ENCODE data around the gene FNIP1. TPM values are rescaled to one million over a fixed set of nuclear protein-coding genes. Genes with fewer than 3 reads are reported as not detected.
"Not testable (repeated sequence)": the region's sequence is repeated elsewhere in the genome, so short reads cannot be mapped to it uniquely, and the experiment has no call there.

FNIP1 gene
- total RNA-seq, 4 donors from 2014 or later, result 50.2 to 64.1 (median 52.1) TPM

- no peak for DNase-seq (ENCODE audit: low spot score)
- no peak for TF ChIP-seq CTCF (IDR thresholded peaks at IDR 0.05)
- no peak for ATAC-seq (ENCODE audit: low FRiP score)
Measured at GRCh38 chr5:131634238-131634637, 162.6 kb downstream of the FNIP1 start.

- no peak for ATAC-seq (ENCODE audit: low FRiP score)
Measured at GRCh38 chr5:131633830-131634229, 163.0 kb downstream of the FNIP1 start.

GRCh38 chr5:131630963-131631350, 165.9 kb downstream of the FNIP1 start:
- DNase-seq (ENCODE audit: low spot score), result no peak
- TF ChIP-seq CTCF (IDR thresholded peaks at IDR 0.05), result no peak
- no peak for ATAC-seq (ENCODE audit: low FRiP score)

More at GRCh38 chr5:131633830-131634229, 163.0 kb downstream of the FNIP1 start:
- no peak for TF ChIP-seq CTCF (IDR thresholded peaks at IDR 0.05)
- no peak for DNase-seq (ENCODE audit: low spot score)

GRCh38 chr5:131630208-131630962, 166.4 kb downstream of the FNIP1 start:
- DNase-seq (ENCODE audit: low spot score) (no peak), ATAC-seq (ENCODE audit: low FRiP score) (no peak)
- no peak for TF ChIP-seq CTCF (IDR thresholded peaks at IDR 0.05)

- ATAC-seq (ENCODE audit: low FRiP score) (no peak), DNase-seq (ENCODE audit: low spot score) (no peak)
- no peak for TF ChIP-seq CTCF (IDR thresholded peaks at IDR 0.05)
Measured at GRCh38 chr5:131628990-131629389, 167.8 kb downstream of the FNIP1 start.

GRCh38 chr5:131627207-131627865, 169.5 kb downstream of the FNIP1 start:
- DNase-seq (ENCODE audit: low spot score) (no peak), ATAC-seq (ENCODE audit: low FRiP score) (no peak)
- no peak for TF ChIP-seq CTCF (IDR thresholded peaks at IDR 0.05)

GRCh38 chr5:131622633-131623032, 174.2 kb downstream of the FNIP1 start:
- no peak for TF ChIP-seq CTCF (IDR thresholded peaks at IDR 0.05)
- DNase-seq (ENCODE audit: low spot score), result no peak
- ATAC-seq (ENCODE audit: low FRiP score), result no peak

- not testable (repeated sequence) for DNase-seq (ENCODE audit: low spot score); ATAC-seq (ENCODE audit: low FRiP score)
Measured at GRCh38 chr5:131621164-131621563, 175.7 kb downstream of the FNIP1 start.

All from omental fat pad (tissue), 4 donors.